Measurements from ENCODE around the gene ZNF385B. TPM values are rescaled to one million over a fixed set of nuclear protein-coding genes. Genes with fewer than 3 reads are reported as not detected.

The ZNF385B gene
- polyA plus RNA-seq, 1 donor from 2014 or later, result 0.31 TPM

- H3K9me3 ChIP-seq (ENCODE audit: low read length), result no peaks in the 10 kb centered on the region
- TF ChIP-seq EZH2 (IDR thresholded peaks at IDR 0.05; ENCODE audit: borderline replicate concordance, insufficient read depth, low read length, poor library complexity, severe bottlenecking) (no peak), EP300 (conservative IDR thresholded peaks at IDR 0.05; ENCODE audit: poor library complexity, severe bottlenecking) (no peak), SMC3 (conservative IDR thresholded peaks at IDR 0.05; ENCODE audit: poor library complexity) (no peak), TAF1 (IDR thresholded peaks at IDR 0.05; ENCODE audit: low read depth) (no peak), REST (IDR thresholded peaks at IDR 0.05; ENCODE audit: borderline replicate concordance) (no peak), CTCF (IDR thresholded peaks at IDR 0.05; ENCODE audit: poor library complexity, severe bottlenecking) (no peak), RAD21 (conservative IDR thresholded peaks at IDR 0.05) (no peak), POLR2AphosphoS5 (IDR thresholded peaks at IDR 0.05) (no peak), MXI1 (conservative IDR thresholded peaks at IDR 0.05; ENCODE audit: poor library complexity, severe bottlenecking) (no peak)
- no peaks in the 10 kb centered on the region for H3K9me2 ChIP-seq (ENCODE audit: insufficient read depth, low read length)
- H3K27ac ChIP-seq (ENCODE audit: low read length), result no peak overlapping the region
- H3K4me3 ChIP-seq (ENCODE audit: low read length), result no peak overlapping the region
- H3K27me3 ChIP-seq (ENCODE audit: insufficient read depth, low read depth, low read length), result no peaks in the 10 kb centered on the region
- no peak overlapping the region for H3K4me2 ChIP-seq (ENCODE audit: low read length)
- H3K36me3 ChIP-seq (ENCODE audit: insufficient read depth, low read length), result no peaks in the 10 kb centered on the region
- no peaks in the 10 kb centered on the region for H4K20me1 ChIP-seq (ENCODE audit: insufficient read depth)
- H3K79me2 ChIP-seq (replicated peaks; ENCODE audit: insufficient read depth, low read length), result no peaks in the 10 kb centered on the region
- H2AFZ ChIP-seq (ENCODE audit: low read depth, low read length), result no peak overlapping the region
- H3F3A ChIP-seq (ENCODE audit: insufficient read depth, low read length, poor library complexity, severe bottlenecking), result no peaks in the 10 kb centered on the region
- no peak overlapping the region for H3K9ac ChIP-seq (ENCODE audit: low read length)
These were observed 305.6 kb downstream of the ZNF385B start for GRCh38 chr2:179555691-179556283.

GRCh38 chr2:179554639-179555386 is 306.6 kb downstream of the ZNF385B start:
- Histone ChIP-seq H3K4me3 (ENCODE audit: low read length) (no peak overlapping the region), H3K9me2 (ENCODE audit: insufficient read depth, low read length) (no peaks in the 10 kb centered on the region), H2AFZ (ENCODE audit: low read depth, low read length) (no peak overlapping the region), H3K4me2 (ENCODE audit: low read length) (no peak overlapping the region), H3K79me2 (replicated peaks; ENCODE audit: insufficient read depth, low read length) (no peaks in the 10 kb centered on the region), H3K27ac (ENCODE audit: low read length) (no peak overlapping the region), H3K9ac (ENCODE audit: low read length) (no peak overlapping the region), H3K27me3 (ENCODE audit: insufficient read depth, low read depth, low read length) (no peaks in the 10 kb centered on the region), H4K20me1 (ENCODE audit: insufficient read depth) (no peaks in the 10 kb centered on the region), H3K9me3 (ENCODE audit: low read length) (no peaks in the 10 kb centered on the region), H3K36me3 (ENCODE audit: insufficient read depth, low read length) (no peaks in the 10 kb centered on the region), H3F3A (ENCODE audit: insufficient read depth, low read length, poor library complexity, severe bottlenecking) (no peaks in the 10 kb centered on the region)
- TF ChIP-seq SMC3 (conservative IDR thresholded peaks at IDR 0.05; ENCODE audit: poor library complexity), result no peak
- TF ChIP-seq EP300 (conservative IDR thresholded peaks at IDR 0.05; ENCODE audit: poor library complexity, severe bottlenecking), result no peak
- no peak for TF ChIP-seq MXI1 (conservative IDR thresholded peaks at IDR 0.05; ENCODE audit: poor library complexity, severe bottlenecking)
- no peak for TF ChIP-seq CTCF (IDR thresholded peaks at IDR 0.05; ENCODE audit: poor library complexity, severe bottlenecking)
- TF ChIP-seq REST (IDR thresholded peaks at IDR 0.05; ENCODE audit: borderline replicate concordance), result no peak
- no peak for TF ChIP-seq EZH2 (IDR thresholded peaks at IDR 0.05; ENCODE audit: borderline replicate concordance, insufficient read depth, low read length, poor library complexity, severe bottlenecking)
- no peak for TF ChIP-seq TAF1 (IDR thresholded peaks at IDR 0.05; ENCODE audit: low read depth)
- no peak for TF ChIP-seq RAD21 (conservative IDR thresholded peaks at IDR 0.05)
- TF ChIP-seq POLR2AphosphoS5 (IDR thresholded peaks at IDR 0.05), result no peak

Measured in neural cell (in vitro differentiated cells).